Mesothelial cell of epicardium (in vitro differentiated cells): Measurements from ENCODE around the gene NUDCD3. TPM values are rescaled to one million over a fixed set of nuclear protein-coding genes. Genes with fewer than 3 reads are reported as not detected.

Source experiments
- DNase-seq, 2 experiments: peaks; one replicate each; pipeline ENCODE4 v3.0.0; 2021; ENCODE audit warnings: low spot score in 2 of 2; ENCODE audit not compliant: unreplicated experiment in 2 of 2
- H3K27ac Mint-ChIP-seq: 2 replicates; pipeline ENCODE4 v1.8.0; 2021; ENCODE audit warnings: mixed read lengths
- H3K27me3 Mint-ChIP-seq: 2 replicates; pipeline ENCODE4 v1.8.0; 2021; ENCODE audit warnings: low read depth, mixed read lengths
- H3K36me3 Mint-ChIP-seq: 2 replicates; pipeline ENCODE4 v1.8.0; 2021; ENCODE audit warnings: mixed read lengths
- H3K4me1 Mint-ChIP-seq: 2 replicates; pipeline ENCODE4 v1.8.0; 2021; ENCODE audit warnings: mixed read lengths
- H3K4me3 Mint-ChIP-seq: 2 replicates; pipeline ENCODE4 v1.8.0; 2021; ENCODE audit warnings: mild to moderate bottlenecking, moderate library complexity, mixed read lengths
- H3K9me3 Mint-ChIP-seq: 2 replicates; pipeline ENCODE4 v1.8.0; 2021; ENCODE audit warnings: mixed read lengths
- CTCF ChIP-seq: fragments of 200-600 bp; sonication (generic); IDR thresholded peaks from one replicate; pipeline ENCODE4 v1.5.0; 2021; ENCODE audit warnings: antibody characterized with exemption; ENCODE audit not compliant: unreplicated experiment
- total RNA-seq: library from RNA; stranded (reverse); gene quantifications from 3 replicates; pipeline ENCODE4 v1.2.1, GENCODE V29; 2021

NUDCD3 gene
- total RNA-seq, 1 donor from 2014 or later: 104 TPM

- peaks cover 49% of the 10 kb centered on the region for H3K27me3 Mint-ChIP-seq
- no peaks in the 10 kb centered on the region for H3K9me3 Mint-ChIP-seq
- DNase-seq: no peak
- no peak for TF ChIP-seq CTCF
- no peak overlapping the region for H3K27ac Mint-ChIP-seq
- no peaks in the 10 kb centered on the region for H3K36me3 Mint-ChIP-seq
- H3K4me1 Mint-ChIP-seq: peaks cover 21% of the 10 kb centered on the region
- no peak overlapping the region for H3K4me3 Mint-ChIP-seq
Measured at GRCh38 chr7:44329888-44330287, 160.6 kb downstream of the NUDCD3 start.

Other genes starting within 250 kb of the NUDCD3 start
- gene CAMK2B, start 165.1 kb downstream of the NUDCD3 start, total RNA-seq: 1.8 to 1.9 TPM (median 1.9 TPM) in 3 replicates
- 0.07 to 0.20 TPM in 2 of 3 replicates, not detected in the other for gene NPC1L1, start 50.7 kb upstream of the NUDCD3 start, total RNA-seq
- gene DDX56, start 83.2 kb upstream of the NUDCD3 start, total RNA-seq: 89.0 to 104 TPM (median 96.8 TPM) in 3 replicates
- gene TMED4, start 91.6 kb upstream of the NUDCD3 start, total RNA-seq: 97.0 to 97.7 TPM (median 97.6 TPM) in 3 replicates
- 67.4 to 72.8 TPM (median 71.2 TPM) in 3 replicates for gene OGDH, start 116.0 kb upstream of the NUDCD3 start, total RNA-seq